Osteocyte (in vitro differentiated cells): ENCODE measurements around the gene FZR1. TPM values are rescaled to one million over a fixed set of nuclear protein-coding genes. Genes with fewer than 3 reads are reported as not detected.

Experiments
- DNase-seq: peaks from one replicate; pipeline ENCODE4 v3.0.0; 2021; ENCODE audit warnings: mixed read lengths; ENCODE audit not compliant: unreplicated experiment; ENCODE audit errors: extremely low spot score
- H3K27ac Mint-ChIP-seq: one replicate; pipeline ENCODE4 v1.8.0; 2021; ENCODE audit warnings: mild to moderate bottlenecking, mixed read lengths; ENCODE audit not compliant: unreplicated experiment
- H3K27me3 Mint-ChIP-seq: one replicate; pipeline ENCODE4 v1.8.0; 2021; ENCODE audit warnings: mixed read lengths; ENCODE audit not compliant: unreplicated experiment
- H3K36me3 Mint-ChIP-seq: one replicate; pipeline ENCODE4 v1.8.0; 2021; ENCODE audit warnings: mixed read lengths; ENCODE audit not compliant: unreplicated experiment
- H3K4me1 Mint-ChIP-seq: one replicate; pipeline ENCODE4 v1.8.0; 2021; ENCODE audit warnings: mixed read lengths; ENCODE audit not compliant: unreplicated experiment
- H3K4me3 Mint-ChIP-seq: one replicate; pipeline ENCODE4 v1.8.0; 2021; ENCODE audit warnings: mild to moderate bottlenecking, moderate library complexity, mixed read lengths; ENCODE audit not compliant: unreplicated experiment
- H3K9me3 Mint-ChIP-seq: one replicate; pipeline ENCODE4 v1.8.0; 2021; ENCODE audit warnings: mixed read lengths; ENCODE audit not compliant: unreplicated experiment
- total RNA-seq: library from RNA; stranded (reverse); gene quantifications from 2 replicates; pipeline ENCODE4 v1.2.1, GENCODE V29; 2021
- TF ChIP-seq, protein P1 (sequence below): fragments of 200-600 bp; sonication (generic); IDR thresholded peaks from 2 replicates; pipeline ENCODE4 v1.5.0; 2021; ENCODE audit warnings: antibody characterized with exemption, mild to moderate bottlenecking, moderate library complexity

Gene FZR1
- total RNA-seq, 1 donor from 2014 or later: 45.3 TPM

DNA sequence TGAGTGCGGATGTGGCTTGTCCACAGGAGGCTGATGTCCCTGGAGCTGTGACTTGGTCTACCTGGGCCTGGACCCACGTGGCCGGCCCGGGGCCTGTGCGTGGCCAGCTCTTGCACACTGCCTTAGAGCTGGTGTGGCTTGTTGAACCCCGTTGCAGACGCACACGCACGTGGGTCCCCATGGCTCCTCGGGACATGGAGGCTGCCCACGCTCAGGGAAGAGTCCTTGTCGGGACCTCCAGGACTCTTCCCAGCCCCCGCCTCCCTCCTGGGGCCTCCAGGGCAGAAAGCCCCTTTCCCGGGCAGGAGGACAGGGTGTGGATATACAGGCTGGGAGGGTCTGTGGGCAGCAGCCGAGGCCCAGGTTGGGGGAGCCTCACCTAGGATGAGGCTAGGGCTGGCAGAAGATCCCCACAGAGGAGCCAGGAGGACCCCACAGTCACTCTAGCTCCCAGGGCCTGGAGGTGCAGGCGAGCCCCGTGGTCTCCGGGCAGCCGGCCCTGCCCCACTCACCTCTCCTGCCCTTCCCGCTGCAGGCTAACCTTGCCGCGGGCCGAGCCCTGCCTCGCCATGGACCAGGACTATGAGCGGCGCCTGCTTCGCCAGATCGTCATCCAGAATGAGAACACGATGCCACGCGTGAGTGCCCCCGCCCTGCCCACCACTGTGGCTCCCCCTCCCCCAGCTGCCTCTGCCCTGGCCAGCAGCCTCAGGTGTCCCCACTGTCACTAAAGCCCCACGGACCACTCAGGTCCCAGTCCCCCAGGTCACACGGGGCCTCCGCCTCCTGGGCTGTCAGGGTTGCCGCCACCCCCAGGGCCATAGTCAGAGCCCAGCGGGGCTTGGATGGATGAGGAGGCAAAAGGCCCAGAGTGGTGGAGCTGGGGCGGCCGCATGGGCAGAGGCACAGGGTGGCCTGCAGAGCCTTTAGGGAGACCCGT, 16.6 kb downstream of the FZR1 start:
- TF ChIP-seq, protein P1, sequence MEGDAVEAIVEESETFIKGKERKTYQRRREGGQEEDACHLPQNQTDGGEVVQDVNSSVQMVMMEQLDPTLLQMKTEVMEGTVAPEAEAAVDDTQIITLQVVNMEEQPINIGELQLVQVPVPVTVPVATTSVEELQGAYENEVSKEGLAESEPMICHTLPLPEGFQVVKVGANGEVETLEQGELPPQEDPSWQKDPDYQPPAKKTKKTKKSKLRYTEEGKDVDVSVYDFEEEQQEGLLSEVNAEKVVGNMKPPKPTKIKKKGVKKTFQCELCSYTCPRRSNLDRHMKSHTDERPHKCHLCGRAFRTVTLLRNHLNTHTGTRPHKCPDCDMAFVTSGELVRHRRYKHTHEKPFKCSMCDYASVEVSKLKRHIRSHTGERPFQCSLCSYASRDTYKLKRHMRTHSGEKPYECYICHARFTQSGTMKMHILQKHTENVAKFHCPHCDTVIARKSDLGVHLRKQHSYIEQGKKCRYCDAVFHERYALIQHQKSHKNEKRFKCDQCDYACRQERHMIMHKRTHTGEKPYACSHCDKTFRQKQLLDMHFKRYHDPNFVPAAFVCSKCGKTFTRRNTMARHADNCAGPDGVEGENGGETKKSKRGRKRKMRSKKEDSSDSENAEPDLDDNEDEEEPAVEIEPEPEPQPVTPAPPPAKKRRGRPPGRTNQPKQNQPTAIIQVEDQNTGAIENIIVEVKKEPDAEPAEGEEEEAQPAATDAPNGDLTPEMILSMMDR: no peak
- peaks cover 9% of the 10 kb centered on the region for H3K36me3 Mint-ChIP-seq
- no peak overlapping the region for H3K4me3 Mint-ChIP-seq
- H3K27me3 Mint-ChIP-seq: no peaks in the 10 kb centered on the region
- no peaks in the 10 kb centered on the region for H3K4me1 Mint-ChIP-seq
- no peaks in the 10 kb centered on the region for H3K9me3 Mint-ChIP-seq
- DNase-seq: no peak
- no peak overlapping the region for H3K27ac Mint-ChIP-seq

DNA sequence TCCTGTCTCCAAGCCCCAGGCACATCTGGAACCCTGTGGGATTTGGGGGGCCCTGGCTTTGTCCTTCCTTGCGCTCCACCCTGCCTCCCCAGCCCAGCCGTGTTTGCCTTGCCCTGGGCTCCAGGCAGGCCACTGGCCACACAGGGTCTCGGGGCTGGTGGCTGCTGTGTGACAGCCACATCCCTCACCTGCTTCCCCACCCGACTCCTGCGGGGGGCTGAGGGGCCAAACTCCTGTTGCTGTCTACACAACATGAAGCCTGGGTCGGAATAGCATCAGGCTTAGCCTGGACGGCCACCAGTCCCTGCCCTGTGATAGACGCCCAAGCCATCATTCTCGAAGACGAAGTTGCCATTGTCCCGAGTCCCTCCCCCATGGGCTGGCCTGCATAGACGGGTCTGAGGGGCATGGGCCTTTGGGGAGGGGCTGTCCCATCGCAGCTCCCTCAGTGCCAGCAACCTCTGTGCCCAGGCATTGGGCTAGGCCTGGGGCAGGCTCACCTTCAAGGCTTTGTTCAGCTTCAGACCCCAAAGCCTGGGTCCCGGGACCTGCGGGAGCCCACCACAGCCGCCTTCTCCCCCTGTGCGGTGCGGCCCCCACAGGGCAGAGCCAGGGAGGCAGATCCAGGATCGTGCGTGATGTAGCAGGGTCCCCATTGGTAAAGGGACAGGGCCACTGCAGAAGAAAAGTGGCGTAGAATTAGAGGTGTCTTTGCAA, 17.4 kb downstream of the FZR1 start:
- Mint-ChIP-seq H3K4me3 (no peak overlapping the region), H3K4me1 (no peaks in the 10 kb centered on the region), H3K27ac (no peak overlapping the region), H3K9me3 (no peaks in the 10 kb centered on the region), H3K27me3 (no peaks in the 10 kb centered on the region), H3K36me3 (peaks cover 9% of the 10 kb centered on the region)
- no peak for DNase-seq
- TF ChIP-seq, protein P1: no peak

DNA sequence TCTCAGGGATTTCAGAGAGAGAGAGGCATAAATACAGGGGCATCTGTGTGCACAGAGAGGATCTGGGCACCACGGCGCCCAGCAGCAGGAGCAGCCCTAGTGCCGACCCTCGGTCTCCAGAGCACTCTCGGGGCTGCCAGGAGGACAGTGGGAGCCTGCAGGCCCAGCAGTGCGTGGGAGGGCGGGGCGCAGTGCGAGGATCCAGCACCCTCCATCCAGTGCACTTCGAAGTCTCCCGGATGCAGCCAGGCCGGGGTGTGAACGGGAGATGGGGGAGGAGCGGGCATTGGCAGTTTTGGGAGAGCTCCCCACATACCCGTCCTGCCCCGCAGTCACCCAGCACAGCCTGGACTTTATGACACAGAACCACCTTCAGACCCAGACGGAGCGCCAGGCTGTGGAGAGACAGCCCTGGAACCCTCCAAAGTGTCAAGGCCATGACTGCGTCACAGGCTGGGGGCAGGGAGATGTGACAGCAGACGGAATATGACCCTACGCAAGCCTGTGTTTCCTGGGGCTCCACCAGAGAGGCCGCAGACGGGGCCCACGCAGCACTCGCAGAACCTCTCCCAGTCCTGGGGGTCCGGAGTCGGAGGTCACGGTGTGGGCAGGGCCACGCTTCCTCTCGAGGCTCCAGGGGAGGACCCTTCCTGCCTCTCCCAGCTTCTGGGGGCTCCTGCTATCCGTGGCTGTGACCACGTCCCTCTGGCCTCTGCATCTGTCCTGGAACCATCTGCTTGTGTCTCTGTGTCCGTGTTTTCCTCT, 18.1 kb downstream of the FZR1 start:
- Mint-ChIP-seq H3K9me3 (no peaks in the 10 kb centered on the region), H3K27me3 (no peaks in the 10 kb centered on the region), H3K36me3 (peaks cover 9% of the 10 kb centered on the region), H3K4me3 (no peak overlapping the region), H3K27ac (no peak overlapping the region), H3K4me1 (no peaks in the 10 kb centered on the region)
- TF ChIP-seq, protein P1: no peak
- no peak for DNase-seq

DNA sequence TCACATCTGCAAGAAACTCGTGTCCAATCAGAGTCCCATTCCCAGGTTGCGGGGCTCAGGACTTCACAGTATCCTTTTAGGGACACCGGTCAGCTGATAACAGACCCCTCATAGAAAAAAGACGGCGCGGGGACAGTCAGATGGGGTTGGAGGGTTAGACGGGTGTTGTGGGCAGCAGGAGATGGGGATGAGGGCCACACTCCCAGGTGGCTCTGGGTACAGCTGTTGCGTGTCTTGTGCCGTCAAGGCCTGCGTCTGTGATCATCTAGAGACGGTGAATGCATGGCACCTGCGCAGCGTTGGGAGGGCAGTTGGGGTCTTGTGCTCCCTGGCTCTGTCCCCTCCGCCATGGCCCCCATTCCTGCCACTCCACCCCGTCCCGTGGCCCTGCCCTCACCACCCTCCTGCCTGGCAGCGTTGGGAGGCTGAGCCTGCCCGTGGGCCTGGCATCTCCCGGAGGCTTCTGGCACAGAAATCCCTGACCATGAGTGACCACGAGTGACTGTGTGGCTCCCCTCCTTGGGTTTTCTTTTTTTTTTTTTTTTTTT, 18.9 kb downstream of the FZR1 start:
- no peak for DNase-seq
- TF ChIP-seq, protein P1: no peak
- Mint-ChIP-seq H3K9me3 (no peaks in the 10 kb centered on the region), H3K27ac (no peak overlapping the region), H3K4me3 (no peak overlapping the region), H3K27me3 (no peaks in the 10 kb centered on the region), H3K4me1 (no peaks in the 10 kb centered on the region), H3K36me3 (peaks cover 9% of the 10 kb centered on the region)
